NCI-H510A (cell line): ENCODE measurements around the gene PRR29.
"Not testable (repeated sequence)": the region's sequence is repeated elsewhere in the genome, so short reads cannot be mapped to it uniquely, and the experiment has no call there.

Experiments used
- DNase-seq: peaks from one replicate; lab custom pipeline; 2025; lab: John Stamatoyannopoulos, UW

The PRR29 gene

GRCh38 chr17:64015447-64015846 lies 17.3 kb downstream of the PRR29 start:
- no peak for DNase-seq

- DNase-seq, result no peak
Observed at GRCh38 chr17:64016231-64016784, 18.2 kb downstream of the PRR29 start.

- DNase-seq, result no peak
Observed at GRCh38 chr17:64016974-64017373, 18.8 kb downstream of the PRR29 start.

GRCh38 chr17:64017381-64017980 lies 19.3 kb downstream of the PRR29 start:
- no peak for DNase-seq

- DNase-seq, result not testable (repeated sequence)
Observed at GRCh38 chr17:64019551-64019961, 21.4 kb downstream of the PRR29 start.

- no peak for DNase-seq
Observed at GRCh38 chr17:64020056-64020766, 22.1 kb downstream of the PRR29 start, which contains the start of gene ICAM2. Gene ICAM2, minus strand, starts transcription at chr17:64020633. Its CDS starts 13,942 bp downstream, at chr17:64006691.

GRCh38 chr17:64022611-64023063 lies 24.5 kb downstream of the PRR29 start:
- DNase-seq, result no peak

- no peak for DNase-seq
Observed at GRCh38 chr17:64024215-64024654, 26.1 kb downstream of the PRR29 start.

GRCh38 chr17:64024781-64025731 lies 26.9 kb downstream of the PRR29 start:
- DNase-seq, result no peak

GRCh38 chr17:64025732-64026294 lies 27.7 kb downstream of the PRR29 start:
- peak; percentile 88 for DNase-seq

GRCh38 chr17:64028874-64029464 lies 30.8 kb downstream of the PRR29 start:
- DNase-seq, result peak; percentile 33

GRCh38 chr17:64032081-64032480 lies 33.9 kb downstream of the PRR29 start:
- DNase-seq, result no peak

- DNase-seq, result no peak
Observed at GRCh38 chr17:64036198-64036922, 38.2 kb downstream of the PRR29 start.

GRCh38 chr17:64037180-64037579 lies 39.0 kb downstream of the PRR29 start:
- DNase-seq, result no peak

- DNase-seq, result no peak
Observed at GRCh38 chr17:64037802-64038201, 39.7 kb downstream of the PRR29 start.

- DNase-seq, result no peak
Observed at GRCh38 chr17:64038331-64039105, 40.4 kb downstream of the PRR29 start.

- no peak for DNase-seq
Observed at GRCh38 chr17:64039106-64039400, 40.9 kb downstream of the PRR29 start.

- DNase-seq, result no peak
Observed at GRCh38 chr17:64040206-64040605, 42.1 kb downstream of the PRR29 start.

- no peak for DNase-seq
Observed at GRCh38 chr17:64041912-64042311, 43.8 kb downstream of the PRR29 start.
